CD4-positive, alpha-beta T cell treated with Interleukin-17A for 4 hours (primary cell): ENCODE measurements around the gene CSK.

ENCODE experiments used
- DNase-seq: peaks from one replicate; pipeline ENCODE4 v3.0.0-alpha.2; 2020; ENCODE audit warnings: mixed read lengths

CSK gene

DNA sequence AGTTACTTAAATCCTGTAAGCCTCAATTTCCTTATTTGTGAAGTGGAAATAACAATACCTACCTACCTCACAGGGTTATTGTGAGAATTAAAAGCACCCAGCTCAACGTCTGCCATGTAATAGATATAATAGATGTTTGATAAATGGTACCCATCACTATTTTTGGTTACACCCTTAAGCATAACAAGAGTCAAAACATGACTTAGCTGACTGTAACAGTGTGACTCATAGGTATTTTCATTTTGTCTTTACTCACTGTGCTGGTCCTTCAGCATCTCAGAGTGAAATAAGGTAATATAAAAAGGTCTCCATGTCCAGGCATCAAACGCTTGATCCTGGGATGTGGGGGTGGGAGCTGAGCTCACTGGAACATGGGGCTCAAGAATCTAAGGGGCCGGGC is 47.6 kb downstream of the CSK start:
- DNase-seq = no peak

- no peak for DNase-seq
Measured at GRCh38 chr15:74829991-74830390, 48.1 kb downstream of the CSK start.

- no peak for DNase-seq
Measured at GRCh38 chr15:74830868-74831267, 49.0 kb downstream of the CSK start.

GRCh38 chr15:74831813-74832495 is 50.1 kb downstream of the CSK start:
- no peak for DNase-seq

DNA sequence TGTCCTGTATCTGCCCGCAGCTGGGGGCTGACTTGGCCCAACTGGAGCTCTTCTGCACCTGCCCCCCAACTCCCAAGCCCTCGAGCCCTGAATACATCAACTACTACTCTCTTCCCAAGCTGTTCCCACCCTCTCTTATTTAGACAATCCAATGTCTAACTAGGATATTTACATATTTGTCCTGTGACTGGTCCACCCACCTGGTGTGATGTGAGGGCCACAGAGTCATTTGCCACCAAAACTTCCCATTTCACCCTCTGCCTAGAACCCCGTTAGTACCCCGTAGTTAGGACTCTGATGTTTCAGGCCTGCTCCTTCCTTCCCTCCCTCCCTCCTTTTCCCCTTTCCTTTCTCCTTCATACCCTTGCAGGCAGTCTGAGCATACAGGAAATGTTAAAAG is 50.9 kb downstream of the CSK start:
- no peak for DNase-seq

DNA sequence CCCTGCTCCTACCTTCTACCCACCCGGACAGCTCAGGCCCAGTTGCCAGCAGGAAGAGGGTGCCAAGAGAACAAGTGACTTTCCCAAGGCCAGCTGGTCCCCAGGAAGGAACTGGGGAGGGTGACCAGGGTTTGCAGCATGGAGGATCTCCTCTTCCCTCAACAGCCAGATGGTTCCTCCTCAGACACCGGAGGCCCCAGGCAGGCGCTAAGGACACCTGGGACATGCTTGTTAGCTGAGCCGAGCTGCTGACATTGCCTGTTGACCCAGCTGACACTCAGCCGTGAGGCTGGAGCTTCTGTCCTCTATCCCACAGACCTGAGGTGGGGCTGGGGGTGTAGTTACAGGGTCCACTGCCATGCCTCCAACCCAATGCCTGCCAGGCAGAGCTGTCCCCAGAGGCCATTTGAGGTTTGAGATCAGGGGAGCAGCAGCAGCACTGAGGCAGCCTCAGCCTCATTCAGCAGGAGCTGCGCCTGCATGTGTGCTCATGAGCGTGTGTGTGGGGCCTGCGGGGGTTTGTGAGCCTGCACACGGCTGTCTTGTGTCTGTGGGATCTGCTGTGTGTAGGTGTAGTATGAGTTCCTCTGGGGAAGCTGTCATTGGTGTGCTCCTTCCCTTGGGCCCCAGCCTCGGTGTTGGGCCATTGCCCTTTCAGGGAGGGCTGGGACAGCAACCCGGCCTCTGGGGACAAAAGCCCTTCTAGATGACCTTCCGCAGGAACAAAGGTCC is 51.7 kb downstream of the CSK start:
- no peak for DNase-seq

DNA sequence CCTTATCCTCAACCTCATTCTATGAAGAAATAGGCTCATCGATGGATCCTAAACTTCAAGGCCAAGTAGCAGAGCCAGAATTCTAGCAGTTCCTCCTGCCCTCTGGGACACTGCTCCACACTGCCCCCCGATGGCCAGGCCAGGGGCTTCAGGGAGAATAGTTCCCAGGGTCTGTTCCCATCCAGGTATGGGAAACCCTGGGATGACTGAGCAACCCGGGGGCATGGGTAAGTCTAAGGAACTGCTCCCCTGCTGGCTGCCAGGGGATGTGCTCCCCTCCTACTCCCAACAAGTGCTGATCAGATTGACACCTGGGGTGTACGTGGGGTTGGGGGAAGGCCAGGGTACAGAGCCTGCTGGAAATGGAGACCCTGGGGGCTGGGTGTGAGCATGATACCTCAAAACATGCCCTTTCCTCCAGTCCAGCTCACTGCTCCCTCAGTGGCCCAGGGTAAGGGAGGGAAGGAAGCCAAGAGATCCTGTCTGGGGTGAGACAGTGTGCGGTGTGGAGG is 53.5 kb downstream of the CSK start:
- peak; percentile 67 for DNase-seq

DNA sequence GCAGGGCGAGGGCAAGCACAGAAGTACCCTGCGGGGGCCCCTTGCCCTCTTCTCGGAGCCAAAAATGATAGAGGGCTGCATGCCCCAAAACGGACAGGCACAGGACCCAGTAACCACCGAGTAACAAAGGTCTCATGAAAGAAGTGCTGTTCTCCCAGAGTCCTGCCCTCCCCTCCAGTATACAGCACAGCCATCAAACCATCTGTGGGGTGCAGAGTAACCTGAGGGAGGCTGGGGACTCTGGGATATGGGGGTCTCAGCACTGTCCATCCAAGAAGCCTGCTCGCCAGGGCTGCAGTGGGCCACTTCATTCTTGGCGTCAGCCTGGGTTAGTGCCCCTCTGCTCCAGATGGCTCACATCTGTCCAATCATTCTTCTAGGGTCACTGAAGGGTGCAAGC is 55.0 kb downstream of the CSK start:
- DNase-seq = no peak

- DNase-seq = no peak
Measured at GRCh38 chr15:74837482-74838136, 55.7 kb downstream of the CSK start.

GRCh38 chr15:74838137-74838516 is 56.2 kb downstream of the CSK start:
- no peak for DNase-seq

DNA sequence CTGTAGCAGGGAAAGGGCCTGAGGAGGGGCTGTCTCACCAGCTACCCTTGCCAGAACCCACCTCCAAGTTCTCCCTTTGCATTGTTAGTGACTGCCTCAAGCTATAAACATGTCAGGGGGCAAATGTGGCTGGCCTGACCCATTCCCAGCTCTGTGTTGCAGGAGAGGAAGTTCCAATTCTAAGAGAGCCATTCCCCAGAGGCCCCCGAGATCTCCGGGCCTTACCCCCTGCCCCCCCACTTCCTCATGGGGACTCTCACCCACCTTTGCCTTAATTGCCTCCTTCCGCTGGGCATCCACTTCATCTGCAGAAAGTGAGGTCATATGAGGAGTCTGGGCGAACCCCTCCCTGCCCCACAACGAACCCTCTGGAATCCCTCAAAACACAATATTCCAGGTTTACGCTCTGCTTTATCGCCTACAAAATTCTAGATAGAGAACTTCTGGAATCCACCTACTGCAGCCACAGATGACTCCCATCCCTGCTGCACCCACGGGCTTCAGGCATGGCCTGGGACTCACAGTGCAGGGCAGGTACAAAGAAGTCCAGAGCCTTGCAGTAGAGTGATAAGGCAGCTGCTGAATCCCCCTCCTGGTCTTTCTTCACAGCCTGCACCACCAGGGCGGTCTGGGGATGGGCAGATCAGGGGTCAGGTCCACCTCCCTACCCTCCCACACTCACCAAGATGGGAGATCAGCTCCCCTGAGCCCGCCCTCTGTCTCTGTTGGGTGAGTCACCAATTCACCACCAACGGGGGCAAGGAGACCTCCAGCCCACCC is 57.1 kb downstream of the CSK start:
- no peak for DNase-seq

- no peak for DNase-seq
Measured at GRCh38 chr15:74839526-74840395, 57.9 kb downstream of the CSK start.

GRCh38 chr15:74840851-74841775 is 59.2 kb downstream of the CSK start:
- DNase-seq = no peak

DNA sequence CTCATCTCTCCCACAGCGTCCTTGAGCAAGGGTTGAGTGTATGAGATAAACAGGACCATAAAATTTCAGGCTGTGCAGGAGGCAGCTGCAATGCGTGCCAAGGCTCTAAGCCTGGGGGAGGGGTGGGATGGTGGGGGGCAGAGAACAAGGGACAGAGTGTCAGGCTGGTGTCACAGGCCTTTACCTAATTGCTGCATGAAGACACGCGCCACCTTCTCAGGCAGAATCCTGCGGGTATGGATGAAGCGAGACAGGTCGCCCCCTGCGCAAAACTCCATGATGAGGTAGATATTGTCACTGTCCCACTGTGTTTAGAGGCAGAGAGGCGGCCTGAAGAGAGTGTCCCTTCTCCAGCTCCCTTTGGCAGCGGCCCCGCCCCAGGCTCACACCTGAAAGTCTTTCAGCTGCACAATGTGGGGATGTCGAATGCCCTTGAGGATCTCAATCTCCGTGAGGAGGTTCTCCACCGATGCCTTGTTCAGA is 60.1 kb downstream of the CSK start:
- no peak for DNase-seq

- DNase-seq = peak; percentile 94
Measured at GRCh38 chr15:74842581-74843444, 60.9 kb downstream of the CSK start, which contains the start of gene ULK3. TSS of gene ULK3 (minus strand) at chr15:74843156. CDS start at chr15:74843105, 51 bp downstream.

- DNase-seq = no peak
Measured at GRCh38 chr15:74843445-74843828, 61.6 kb downstream of the CSK start.

DNA sequence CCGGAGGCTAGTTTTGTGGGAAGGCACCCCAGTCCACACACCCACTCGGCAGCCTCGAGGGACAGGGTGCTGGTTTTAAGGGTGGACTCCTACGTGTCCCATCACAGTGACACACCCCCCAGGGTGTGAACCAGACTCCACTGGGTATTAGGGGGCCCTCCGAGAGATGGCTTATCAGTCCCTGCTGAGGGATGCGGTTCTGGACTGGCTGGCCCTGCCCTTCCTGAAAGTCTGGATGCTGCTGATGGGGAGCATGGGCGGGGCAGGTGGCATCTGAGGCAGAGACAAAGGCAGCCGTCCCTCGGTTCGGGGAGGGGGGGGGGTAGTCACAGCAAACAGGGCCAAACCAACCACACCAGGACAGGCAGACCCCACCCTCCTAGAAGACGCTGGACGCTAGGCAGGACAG is 62.0 kb downstream of the CSK start:
- DNase-seq = no peak

- no peak for DNase-seq
Measured at GRCh38 chr15:74844319-74845207, 62.7 kb downstream of the CSK start.

- peak; percentile 79 for DNase-seq
Measured at GRCh38 chr15:74845208-74845568, 63.3 kb downstream of the CSK start.
